HG03558 (cell line): ENCODE measurements around the gene ACER1.
"Not testable (repeated sequence)": the region's sequence is repeated elsewhere in the genome, so short reads cannot be mapped to it uniquely, and the experiment has no call there.

ENCODE experiments used
- ATAC-seq: cut with Tn5 transposase; IDR thresholded peaks from one replicate; pipeline ENCODE4 v1.9.1; 2021; ENCODE audit warnings: moderate number of reproducible peaks; ENCODE audit not compliant: unreplicated experiment; ENCODE audit errors: extremely low read depth

The ACER1 gene

GRCh38 chr19:6297202-6297601 lies 36.2 kb downstream of the ACER1 start:
- ATAC-seq = no peak

- no peak for ATAC-seq
These were observed 41.4 kb downstream of the ACER1 start for GRCh38 chr19:6292006-6292405.

- ATAC-seq = no peak
These were observed 44.7 kb downstream of the ACER1 start for GRCh38 chr19:6288737-6289136.

GRCh38 chr19:6287269-6287885 lies 46.0 kb downstream of the ACER1 start:
- no peak for ATAC-seq

- no peak for ATAC-seq
These were observed 46.7 kb downstream of the ACER1 start for GRCh38 chr19:6286676-6287075.

- not testable (repeated sequence) for ATAC-seq
These were observed 51.0 kb downstream of the ACER1 start for GRCh38 chr19:6282393-6282792.

GRCh38 chr19:6279931-6280591 lies 53.4 kb downstream of the ACER1 start, which contains the start of gene MLLT1:
Gene MLLT1, minus strand, starts transcription at chr19:6279975. Its CDS starts 191 bp downstream, at chr19:6279784.
- ATAC-seq = no peak

GRCh38 chr19:6279620-6279930 lies 53.8 kb downstream of the ACER1 start:
- no peak for ATAC-seq

GRCh38 chr19:6278740-6279619 lies 54.4 kb downstream of the ACER1 start:
- no peak for ATAC-seq

GRCh38 chr19:6278051-6278450 lies 55.4 kb downstream of the ACER1 start:
- ATAC-seq = no peak

- no peak for ATAC-seq
These were observed 57.0 kb downstream of the ACER1 start for GRCh38 chr19:6276447-6276846.

- ATAC-seq = no peak
These were observed 58.2 kb downstream of the ACER1 start for GRCh38 chr19:6275170-6275744.

- no peak for ATAC-seq
These were observed 58.7 kb downstream of the ACER1 start for GRCh38 chr19:6274756-6275155.

GRCh38 chr19:6273701-6274601 lies 59.5 kb downstream of the ACER1 start:
- ATAC-seq = no peak

GRCh38 chr19:6272913-6273600 lies 60.4 kb downstream of the ACER1 start:
- no peak for ATAC-seq

- no peak for ATAC-seq
These were observed 61.0 kb downstream of the ACER1 start for GRCh38 chr19:6272411-6272791.

- ATAC-seq = no peak
These were observed 61.5 kb downstream of the ACER1 start for GRCh38 chr19:6271721-6272410.

GRCh38 chr19:6271251-6271650 lies 62.2 kb downstream of the ACER1 start:
- ATAC-seq = no peak

- no peak for ATAC-seq
These were observed 62.6 kb downstream of the ACER1 start for GRCh38 chr19:6270822-6271221.
